Uterus (tissue), 2 donors: Measurements from ENCODE around the gene SLC6A15.

ENCODE experiments used
- CTCF ChIP-seq, 4 experiments: fragments of 200-600 bp in 2 of 4; fragments of 450-650 bp in 2 of 4; sonication (generic) in 2 of 4; IDR thresholded peaks; one replicate each; pipeline ENCODE4 v1.5.1; 2016 to 2019; ENCODE audit warnings: antibody characterized with exemption in 4 of 4, mild to moderate bottlenecking in 2 of 4, moderate library complexity in 1 of 4
- POLR2A ChIP-seq, 2 donors: fragments of 450-650 bp; IDR thresholded peaks; one replicate each; pipeline ENCODE4 v1.6.1; 2016; ENCODE audit warnings: antibody characterized with exemption in 2 of 2, mild to moderate bottlenecking in 1 of 2, moderate library complexity in 1 of 2

GRCh38 chr12:84814664-84815245 lies 97.8 kb downstream of the SLC6A15 start:
- no peak for TF ChIP-seq CTCF (IDR thresholded peaks at IDR 0.05)
- TF ChIP-seq POLR2A (IDR thresholded peaks at IDR 0.05): no peak
